H9 (cell line): ENCODE data around the gene ACAD8. TPM values are rescaled to one million over a fixed set of nuclear protein-coding genes. Genes with fewer than 3 reads are reported as not detected.

Source experiments
- DNase-seq: peaks from one replicate; pipeline ENCODE4 v3.0.0-alpha.2; 2017
- H2AFZ ChIP-seq: one replicate; pipeline ENCODE4 v1.6.1; 2013; ENCODE audit warnings: mild to moderate bottlenecking, low read length, control low read depth, moderate library complexity
- H2AK5ac ChIP-seq: 2 replicates; pipeline ENCODE4 v1.6.1; 2013; ENCODE audit warnings: low read length, control low read depth, mixed read lengths; ENCODE audit not compliant: insufficient read length
- H2BK120ac ChIP-seq: one replicate; pipeline ENCODE4 v1.6.1; 2013; ENCODE audit warnings: low read depth, mild to moderate bottlenecking, low read length, control low read depth, inconsistent platforms; ENCODE audit not compliant: poor library complexity, severe bottlenecking
- H2BK12ac ChIP-seq: 2 replicates; pipeline ENCODE4 v1.6.1; 2013; ENCODE audit warnings: low read length, control low read depth, mixed read lengths, low read depth; ENCODE audit not compliant: insufficient read length
- H2BK15ac ChIP-seq: 2 replicates; pipeline ENCODE4 v1.6.1; 2013; ENCODE audit warnings: low read depth, low read length, control low read depth
- H2BK20ac ChIP-seq: one replicate; pipeline ENCODE4 v1.6.1; 2013; ENCODE audit warnings: low read depth, mild to moderate bottlenecking, low read length, control low read depth, inconsistent platforms; ENCODE audit not compliant: poor library complexity, severe bottlenecking
- H2BK5ac ChIP-seq: 2 replicates; pipeline ENCODE4 v1.6.1; 2013; ENCODE audit warnings: low read length, control low read depth, mixed read lengths; ENCODE audit not compliant: insufficient read length
- H3K14ac ChIP-seq: 2 replicates; pipeline ENCODE4 v1.6.1; 2013; ENCODE audit warnings: low read length, control low read depth; ENCODE audit not compliant: insufficient read depth
- H3K18ac ChIP-seq: 2 replicates; pipeline ENCODE4 v1.6.1; 2013; ENCODE audit warnings: low read depth, mild to moderate bottlenecking, mixed read lengths, low read length, control low read depth; ENCODE audit not compliant: insufficient read length
- H3K23ac ChIP-seq: 2 replicates; pipeline ENCODE4 v1.6.1; 2013; ENCODE audit warnings: low read length, control low read depth, mixed read lengths, low read depth; ENCODE audit not compliant: insufficient read length
- H3K23me2 ChIP-seq: 2 replicates; pipeline ENCODE4 v1.6.1; 2013; ENCODE audit warnings: low read depth, mild to moderate bottlenecking, mixed read lengths, low read length, control low read depth; ENCODE audit not compliant: insufficient read length, poor library complexity, severe bottlenecking
- H3K27ac ChIP-seq: 2 replicates; pipeline ENCODE4 v1.5.1; 2013; ENCODE audit warnings: low read length, control low read depth, mixed read lengths, low read depth; ENCODE audit not compliant: insufficient read length
- H3K27me3 ChIP-seq: 2 replicates; pipeline ENCODE4 v1.6.1; 2013; ENCODE audit warnings: low read length, control low read depth, inconsistent platforms; ENCODE audit not compliant: insufficient read depth
- H3K4ac ChIP-seq: 2 replicates; pipeline ENCODE4 v1.6.1; 2013; ENCODE audit warnings: low read depth, mild to moderate bottlenecking, control low read depth, inconsistent platforms, low read length, moderate library complexity
- H3K4me1 ChIP-seq: 2 replicates; pipeline ENCODE4 v1.6.1; 2013; ENCODE audit warnings: low read length, control low read depth, inconsistent platforms; ENCODE audit not compliant: insufficient read depth
- H3K4me2 ChIP-seq: 2 replicates; pipeline ENCODE4 v1.6.1; 2013; ENCODE audit warnings: low read length, control low read depth, mixed read lengths; ENCODE audit not compliant: insufficient read length, insufficient read depth
- H3K56ac ChIP-seq: 2 replicates; pipeline ENCODE4 v1.6.1; 2013; ENCODE audit warnings: low read depth, mild to moderate bottlenecking, mixed read lengths, low read length, control low read depth; ENCODE audit not compliant: insufficient read length
- H3K79me1 ChIP-seq: 2 replicates; pipeline ENCODE4 v1.6.1; 2013; ENCODE audit warnings: low read depth, mild to moderate bottlenecking, moderate library complexity, low read length, control low read depth, inconsistent platforms; ENCODE audit not compliant: insufficient read depth, poor library complexity, severe bottlenecking
- H3K79me2 ChIP-seq: 2 replicates; pipeline ENCODE4 v1.6.1; 2013; ENCODE audit warnings: low read length, control low read depth, inconsistent platforms; ENCODE audit not compliant: insufficient read depth
- H3K9ac ChIP-seq: 2 replicates; pipeline ENCODE4 v1.6.1; 2013; ENCODE audit warnings: low read length, control low read depth, mixed read lengths; ENCODE audit not compliant: insufficient read length; ENCODE audit errors: extremely low read depth
- H3K9me3 ChIP-seq: one replicate; pipeline ENCODE4 v1.6.1; 2013; ENCODE audit warnings: low read depth, low read length, inconsistent platforms; ENCODE audit not compliant: control insufficient read depth
- H3T11ph ChIP-seq: one replicate; pipeline ENCODE4 v1.6.1; 2013; ENCODE audit warnings: mild to moderate bottlenecking, low read length, control low read depth, inconsistent platforms
- H4K20me1 ChIP-seq: one replicate; pipeline ENCODE4 v1.6.1; 2013; ENCODE audit not compliant: control insufficient read depth, insufficient read length, insufficient read depth
- H4K5ac ChIP-seq: 2 replicates; pipeline ENCODE4 v1.6.1; 2013; ENCODE audit warnings: low read depth, mild to moderate bottlenecking, mixed read lengths, low read length, control low read depth; ENCODE audit not compliant: insufficient read length
- H4K8ac ChIP-seq: replicated peaks from 2 replicates; pipeline ENCODE4 v1.6.1; 2013; ENCODE audit warnings: low read length, control low read depth, mixed read lengths, low read depth; ENCODE audit not compliant: insufficient read length
- H4K91ac ChIP-seq: 2 replicates; pipeline ENCODE4 v1.6.1; 2013; ENCODE audit warnings: low read depth, mild to moderate bottlenecking, moderate library complexity, mixed read lengths, low read length, control low read depth; ENCODE audit not compliant: insufficient read length
- H3K27ac Mint-ChIP-seq, 3 experiments: 2 replicates in 2 of 3; 3 replicates in 1 of 3; pipeline ENCODE4 v1.8.0; 2020 to 2021; ENCODE audit warnings: mixed read lengths in 3 of 3, mild to moderate bottlenecking in 1 of 3, moderate library complexity in 1 of 3
- H3K27me3 Mint-ChIP-seq: 2 replicates; pipeline ENCODE4 v1.8.0; 2021; ENCODE audit warnings: low read depth, mild to moderate bottlenecking, moderate library complexity, mixed read lengths
- H3K36me3 Mint-ChIP-seq, 3 experiments: 2 replicates in 2 of 3; 3 replicates in 1 of 3; pipeline ENCODE4 v1.8.0; 2020 to 2021; ENCODE audit warnings: low read depth in 3 of 3, mixed read lengths in 3 of 3; ENCODE audit not compliant: insufficient read depth in 1 of 3
- H3K4me1 Mint-ChIP-seq, 2 experiments: 2 replicates each; pipeline ENCODE4 v1.8.0; 2020; ENCODE audit warnings: mixed read lengths in 2 of 2
- H3K4me3 Mint-ChIP-seq, 2 experiments: 2 replicates in 1 of 2; 3 replicates in 1 of 2; pipeline ENCODE4 v1.8.0; 2020 to 2021; ENCODE audit warnings: mild to moderate bottlenecking in 2 of 2, mixed read lengths in 2 of 2, moderate library complexity in 1 of 2
- H3K9me3 Mint-ChIP-seq, 2 experiments: 2 replicates in 1 of 2; 3 replicates in 1 of 2; pipeline ENCODE4 v1.8.0; 2020; ENCODE audit warnings: mild to moderate bottlenecking in 2 of 2, mixed read lengths in 2 of 2, moderate library complexity in 1 of 2
- CTCF ChIP-seq: fragments of 200-600 bp; sonication (generic); conservative IDR thresholded peaks from 3 replicates; pipeline ENCODE4 v1.8.0; 2021; ENCODE audit warnings: antibody characterized with exemption, mild to moderate bottlenecking
- WGBS: extraction: QIAGEN DNeasy Blood & Tissue Kit; methylation state at CpG from one replicate; pipeline ENCODE4 v1.1.7; 2013; ENCODE audit warnings: missing lambda C conversion rate, low lambda C conversion rate, mixed read lengths; ENCODE audit not compliant: insufficient read length; ENCODE audit errors: extremely low coverage; 5-methylcytosine and 5-hydroxymethylcytosine counted together
- total RNA-seq: library from RNA; stranded (reverse); gene quantifications from 2 replicates; pipeline ENCODE4 v1.2.1, GENCODE V29; 2021

The ACAD8 gene
- total RNA-seq, 1 experiment from 2014 or later = 46.8 TPM

GRCh38 chr11:134246678-134247077, 6.7 kb upstream of the ACAD8 start:
- Histone ChIP-seq H3K79me2 (no peaks in the 10 kb centered on the region), H4K5ac (no peak overlapping the region), H4K91ac (no peak overlapping the region), H2BK20ac (no peak overlapping the region), H2AFZ (no peak overlapping the region), H4K8ac (no peak overlapping the region), H3K14ac (no peak overlapping the region), H3K18ac (no peak overlapping the region), H4K20me1 (no peaks in the 10 kb centered on the region), H3K56ac (no peak overlapping the region), H3K23ac (no peak overlapping the region), H3T11ph (no peak overlapping the region), H3K4ac (no peak overlapping the region), H3K4me1 (no peaks in the 10 kb centered on the region), H3K27me3 (no peaks in the 10 kb centered on the region), H3K9me3 (no peaks in the 10 kb centered on the region), H2BK15ac (no peak overlapping the region), H2BK12ac (no peak overlapping the region), H3K4me2 (no peak overlapping the region), H2BK120ac (no peak overlapping the region), H2AK5ac (no peak overlapping the region), H3K9ac (no peak overlapping the region), H3K27ac (no peak overlapping the region), H3K79me1 (no peaks in the 10 kb centered on the region), H2BK5ac (no peak overlapping the region), H3K23me2 (no peaks in the 10 kb centered on the region)
- no CpG with 5 or more reads among the region's 4 CpGs for WGBS
- Mint-ChIP-seq H3K9me3 (no peaks in the 10 kb centered on the region), H3K27ac (no peak overlapping the region; a peak in 2 of 7 replicates), H3K4me3 (no peak overlapping the region), H3K27me3 (no peaks in the 10 kb centered on the region), H3K36me3 (peaks cover 30 to 72% (median 38%) of the 10 kb centered on the region in 3 experiments), H3K4me1 (peaks cover 10 to 12% of the 10 kb centered on the region in 2 experiments)
- DNase-seq = no peak
- TF ChIP-seq CTCF = no peak
